ENCODE results near the gene JAGN1. TPM values are rescaled to one million over a fixed set of nuclear protein-coding genes. Genes with fewer than 3 reads are reported as not detected.
A peak's percentile ranks its signal among the peaks of the same experiment; 100 is the strongest.
"Not testable (repeated sequence)": the region's sequence is repeated elsewhere in the genome, so short reads cannot be mapped to it uniquely, and the experiment has no call there.

The JAGN1 gene
- total RNA-seq, 4 donors from 2014 or later, result 42.8 to 96.4 (median 67.0) TPM

- in situ Hi-C loops (cut with MboI; ENCODE audit: low sequenced_read_pairs in 4 of 4) (no loop called here), intact Hi-C loops (cut with DNase I; ENCODE audit: low total_unique reads) (no loop called here)
- no peaks in the 10 kb centered on the region for H3K27me3 ChIP-seq
- peak overlapping the region in 1 of 4 donors; percentile 4 for H3K27ac ChIP-seq
- H3K4me3 ChIP-seq, result no peak overlapping the region
- H3K9me3 ChIP-seq, result no peaks in the 10 kb centered on the region
- ATAC-seq (peak in 1 of 2 donors; percentile 63), DNase-seq (no peak)
- peaks cover 5 to 7% of the 10 kb centered on the region in 2 donors for H3K4me1 ChIP-seq
- TF ChIP-seq CTCF (IDR thresholded peaks at IDR 0.05 in 4 of 5, conservative IDR thresholded peaks at IDR 0.05 in 1 of 5) (no peak), POLR2A (IDR thresholded peaks at IDR 0.05) (no peak)
- H3K36me3 ChIP-seq, result no peaks in the 10 kb centered on the region
Observed at GRCh38 chr3:9875448-9875847, 15.0 kb upstream of the JAGN1 start.

GRCh38 chr3:9876255-9876654, 14.2 kb upstream of the JAGN1 start:
- intact Hi-C loops (cut with DNase I; ENCODE audit: low total_unique reads), result not testable (repeated sequence)

GRCh38 chr3:9876991-9877390, 13.4 kb upstream of the JAGN1 start:
- Histone ChIP-seq H3K27me3 (no peaks in the 10 kb centered on the region), H3K27ac (no peak overlapping the region), H3K4me3 (no peak overlapping the region), H3K4me1 (peaks cover 5 to 7% of the 10 kb centered on the region in 2 donors), H3K9me3 (no peaks in the 10 kb centered on the region), H3K36me3 (no peaks in the 10 kb centered on the region)
- in situ Hi-C loops (cut with MboI; ENCODE audit: low sequenced_read_pairs in 4 of 4), result no loop called here
- ATAC-seq, result no peak
- intact Hi-C loops (cut with DNase I; ENCODE audit: low total_unique reads), result no loop called here
- no peak for DNase-seq
- TF ChIP-seq CTCF (IDR thresholded peaks at IDR 0.05 in 4 of 5, conservative IDR thresholded peaks at IDR 0.05 in 1 of 5) (no peak), POLR2A (IDR thresholded peaks at IDR 0.05) (no peak)

More at GRCh38 chr3:9876255-9876654, 14.2 kb upstream of the JAGN1 start:
- H3K9me3 ChIP-seq; H3K4me3 ChIP-seq; H3K36me3 ChIP-seq; H3K27me3 ChIP-seq; in situ Hi-C loops (cut with MboI; ENCODE audit: low sequenced_read_pairs in 4 of 4); H3K27ac ChIP-seq; H3K4me1 ChIP-seq; ATAC-seq; DNase-seq: not testable (repeated sequence)

GRCh38 chr3:9878700-9879099, 11.7 kb upstream of the JAGN1 start:
- H3K4me1 ChIP-seq, result peaks cover 5 to 7% of the 10 kb centered on the region in 2 donors
- no peaks in the 10 kb centered on the region for H3K9me3 ChIP-seq
- intact Hi-C loops (cut with DNase I; ENCODE audit: low total_unique reads), result no loop called here
- peak; percentile 36 to 65 for ATAC-seq
- H3K36me3 ChIP-seq, result no peaks in the 10 kb centered on the region
- H3K27ac ChIP-seq, result no peak overlapping the region
- no peak overlapping the region for H3K4me3 ChIP-seq
- no peak for TF ChIP-seq CTCF (IDR thresholded peaks at IDR 0.05 in 4 of 5, conservative IDR thresholded peaks at IDR 0.05 in 1 of 5)
- H3K27me3 ChIP-seq, result no peaks in the 10 kb centered on the region
- in situ Hi-C loops (cut with MboI; ENCODE audit: low sequenced_read_pairs in 4 of 4), result no loop called here
- peak in 1 of 2 donors; percentile 51 for DNase-seq

- no peaks in the 10 kb centered on the region for H3K36me3 ChIP-seq
Observed at GRCh38 chr3:9879830-9880549, 10.4 kb upstream of the JAGN1 start, which contains the start of gene CIDEC. CIDEC (minus strand) TSS chr3:9880253; CDS start chr3:9878486, 1,767 bp downstream.

More at GRCh38 chr3:9879830-9880549, 10.4 kb upstream of the JAGN1 start, which contains the start of gene CIDEC:
- Histone ChIP-seq H3K4me3 (no peak within 1 kb of the TSS), H3K9me3 (no peaks in the 10 kb centered on the region), H3K27ac (no peak within 1 kb of the TSS), H3K27me3 (no peaks in the 10 kb centered on the region), H3K4me1 (peaks cover 5 to 7% of the 10 kb centered on the region in 2 donors)
- in situ Hi-C loops (cut with MboI; ENCODE audit: low sequenced_read_pairs in 4 of 4) (no loop called here), intact Hi-C loops (cut with DNase I; ENCODE audit: low total_unique reads) (no loop called here)
- no peak for TF ChIP-seq CTCF (IDR thresholded peaks at IDR 0.05 in 4 of 5, conservative IDR thresholded peaks at IDR 0.05 in 1 of 5)
- TF ChIP-seq POLR2A (IDR thresholded peaks at IDR 0.05), result no peak
- no peak for DNase-seq
- no peak for ATAC-seq
